AG09309 (cell line): ENCODE results near the gene ABCG2.

ENCODE experiments used
- DNase-seq: peaks from one replicate; pipeline ENCODE4 v3.0.0-alpha.2; 2010; ENCODE audit warnings: low read depth
- H3K4me3 ChIP-seq: 2 replicates; pipeline ENCODE4 v1.5.1; 2011; ENCODE audit warnings: mild to moderate bottlenecking, low read depth, low read length, moderate library complexity; ENCODE audit not compliant: control insufficient read depth
- TF ChIP-seq, protein P1 (sequence below): IDR thresholded peaks from 2 replicates; pipeline ENCODE4 v1.5.1; 2011; ENCODE audit warnings: mild to moderate bottlenecking, low read depth, low read length, inconsistent platforms; ENCODE audit not compliant: insufficient read depth, control insufficient read depth; ENCODE audit errors: missing control alignments

ABCG2 gene

DNA sequence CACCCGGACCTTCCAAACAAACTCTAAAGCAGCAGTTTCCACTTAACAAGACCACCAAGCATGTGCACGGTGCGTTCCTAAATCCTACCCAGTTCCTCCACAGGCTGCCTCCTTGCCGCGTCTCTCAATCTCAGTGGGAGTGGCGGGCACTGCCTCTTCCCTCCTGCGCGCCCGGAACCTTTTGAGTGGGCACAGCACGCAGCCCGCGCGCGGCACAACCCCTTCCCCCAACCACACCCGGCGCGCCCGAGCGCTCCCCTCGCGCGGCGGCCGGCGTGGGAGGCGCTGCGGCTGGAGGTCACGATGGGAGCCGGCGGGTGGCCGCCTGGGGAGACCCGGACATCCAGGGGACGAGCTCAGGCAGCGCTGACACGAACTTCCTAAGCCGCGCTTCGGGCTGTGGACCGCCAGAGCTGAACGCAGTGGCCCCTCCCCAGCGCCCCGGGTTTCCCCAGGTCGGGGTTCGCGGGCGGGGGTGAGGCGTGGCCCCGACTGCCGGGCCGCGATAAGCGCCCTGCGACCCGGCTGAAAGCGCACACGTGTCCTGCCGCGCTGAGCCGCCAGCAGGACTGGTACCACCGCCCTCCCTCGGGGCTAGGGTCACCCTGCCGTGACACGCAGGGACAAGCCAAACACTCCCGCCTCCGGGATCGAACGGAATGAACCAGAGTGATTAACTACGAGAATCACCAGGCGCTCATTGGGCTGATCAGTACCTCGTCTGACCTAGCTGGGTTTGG, at the start of gene ABCG2:
Gene ABCG2 (minus strand): TSS at position 151 of the 740 bp plus-strand sequence. CDS start 18,644 bp downstream, outside the sequence.
- H3K4me3 ChIP-seq, result peak within 1 kb of the TSS; percentile 44
- TF ChIP-seq, protein P1, sequence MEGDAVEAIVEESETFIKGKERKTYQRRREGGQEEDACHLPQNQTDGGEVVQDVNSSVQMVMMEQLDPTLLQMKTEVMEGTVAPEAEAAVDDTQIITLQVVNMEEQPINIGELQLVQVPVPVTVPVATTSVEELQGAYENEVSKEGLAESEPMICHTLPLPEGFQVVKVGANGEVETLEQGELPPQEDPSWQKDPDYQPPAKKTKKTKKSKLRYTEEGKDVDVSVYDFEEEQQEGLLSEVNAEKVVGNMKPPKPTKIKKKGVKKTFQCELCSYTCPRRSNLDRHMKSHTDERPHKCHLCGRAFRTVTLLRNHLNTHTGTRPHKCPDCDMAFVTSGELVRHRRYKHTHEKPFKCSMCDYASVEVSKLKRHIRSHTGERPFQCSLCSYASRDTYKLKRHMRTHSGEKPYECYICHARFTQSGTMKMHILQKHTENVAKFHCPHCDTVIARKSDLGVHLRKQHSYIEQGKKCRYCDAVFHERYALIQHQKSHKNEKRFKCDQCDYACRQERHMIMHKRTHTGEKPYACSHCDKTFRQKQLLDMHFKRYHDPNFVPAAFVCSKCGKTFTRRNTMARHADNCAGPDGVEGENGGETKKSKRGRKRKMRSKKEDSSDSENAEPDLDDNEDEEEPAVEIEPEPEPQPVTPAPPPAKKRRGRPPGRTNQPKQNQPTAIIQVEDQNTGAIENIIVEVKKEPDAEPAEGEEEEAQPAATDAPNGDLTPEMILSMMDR, result no peak
- DNase-seq, result no peak

DNA sequence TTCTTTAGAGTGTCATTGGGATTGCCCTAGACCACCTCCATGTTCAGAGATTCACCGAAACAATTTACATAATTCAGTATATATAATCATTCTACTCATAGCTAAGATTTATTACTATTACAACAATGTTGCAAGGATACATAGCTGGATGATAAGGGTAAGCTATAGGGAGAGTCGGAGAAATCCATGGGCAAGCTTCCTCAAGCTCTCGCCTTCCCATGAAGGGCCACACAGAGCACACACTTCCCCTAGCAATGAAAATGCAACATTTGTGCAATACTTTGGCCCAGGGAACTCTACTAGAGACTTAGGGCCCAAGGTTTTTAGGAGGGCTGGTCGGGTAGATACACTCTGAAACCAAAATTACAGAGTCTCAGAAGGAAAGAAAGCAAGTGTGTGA, 49.7 kb upstream of the ABCG2 start:
- H3K4me3 ChIP-seq, result no peak overlapping the region
- TF ChIP-seq, protein P1, result no peak
- no peak for DNase-seq

DNA sequence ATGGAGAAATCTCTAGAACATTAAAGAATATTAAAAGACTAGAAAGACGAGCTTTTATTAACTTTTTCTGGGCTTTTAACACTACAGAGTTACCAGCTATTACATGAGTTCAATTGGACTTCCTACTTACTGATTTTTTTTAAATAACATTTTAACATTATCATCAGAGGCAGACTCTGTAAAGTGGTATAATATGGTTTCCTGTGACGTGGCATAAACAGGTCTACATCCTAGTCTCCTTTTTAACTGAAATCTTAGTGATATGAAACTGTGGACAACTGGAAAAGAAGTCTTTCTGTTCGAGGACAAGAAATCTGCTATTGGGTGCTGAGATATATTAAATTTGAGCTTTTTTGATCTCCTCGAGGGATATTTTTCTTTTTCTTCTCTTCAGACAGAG, 48.7 kb upstream of the ABCG2 start:
- TF ChIP-seq, protein P1, result no peak
- H3K4me3 ChIP-seq, result no peak overlapping the region
- no peak for DNase-seq

DNA sequence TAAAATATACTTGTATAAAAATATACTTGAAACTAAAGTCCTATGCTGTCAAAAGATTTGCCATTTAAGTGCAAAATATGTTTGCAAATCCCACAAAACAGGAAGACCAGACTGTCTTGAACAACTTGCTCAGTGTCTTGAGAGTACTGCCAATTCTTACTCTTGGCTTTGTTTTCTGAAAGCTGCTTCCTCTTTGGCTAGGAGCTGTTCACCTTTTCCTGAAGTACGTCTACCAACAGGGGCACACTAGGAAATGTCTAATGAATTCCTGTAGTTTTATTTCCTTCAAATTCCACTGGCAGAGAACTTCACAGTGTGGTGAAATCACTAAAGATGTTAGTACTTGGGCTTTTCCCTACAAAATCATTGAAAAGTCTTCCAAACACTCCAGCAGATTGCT, 46.4 kb upstream of the ABCG2 start:
- no peak overlapping the region for H3K4me3 ChIP-seq
- TF ChIP-seq, protein P1, result no peak
- no peak for DNase-seq

DNA sequence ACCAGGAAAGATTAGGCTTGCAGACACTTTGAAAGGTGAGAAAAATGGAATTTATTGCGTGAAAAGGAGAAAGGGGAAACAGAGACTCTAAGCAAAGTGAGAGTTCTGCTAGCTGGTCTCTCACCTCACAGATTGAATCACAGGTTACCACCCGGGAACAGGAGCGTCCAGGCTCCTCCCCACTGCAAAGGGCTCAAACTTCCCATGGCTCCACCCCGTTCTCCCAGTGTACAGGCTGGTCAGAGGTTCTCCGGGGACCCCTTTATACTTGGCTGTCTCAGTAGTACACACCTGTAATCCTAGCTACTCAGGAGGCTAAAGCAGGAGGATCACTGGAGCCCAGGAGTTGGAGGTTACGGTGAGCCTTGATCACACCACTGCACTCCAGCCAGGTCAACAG, 44.0 kb upstream of the ABCG2 start:
- TF ChIP-seq, protein P1, result no peak
- no peak for DNase-seq

DNA sequence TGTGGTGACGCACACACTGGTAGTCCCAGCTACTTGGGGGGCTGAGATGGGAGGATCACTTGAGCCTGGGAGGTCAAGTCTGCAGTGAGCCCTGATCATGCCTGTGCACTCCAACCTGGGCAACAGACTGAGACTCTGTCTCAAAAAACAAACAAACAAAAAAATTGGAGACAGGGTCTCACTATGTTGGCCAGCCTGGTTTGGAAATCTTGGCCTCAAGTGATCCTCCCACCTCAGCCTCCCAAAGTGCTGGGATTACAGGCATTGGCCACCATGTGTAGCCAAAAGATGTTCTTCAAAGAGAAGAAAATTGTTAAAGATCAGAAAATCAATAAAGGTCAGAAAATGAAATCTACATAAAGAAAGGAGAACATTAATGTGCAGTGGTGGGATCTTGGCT, 41.7 kb upstream of the ABCG2 start:
- no peak overlapping the region for H3K4me3 ChIP-seq
- TF ChIP-seq, protein P1, result no peak
- no peak for DNase-seq

More for the DNA sequence above, 44.0 kb upstream of the ABCG2 start:
- no peak overlapping the region for H3K4me3 ChIP-seq
